Left lung (tissue), 10 donors: ENCODE results near the gene NEK8. TPM values are rescaled to one million over a fixed set of nuclear protein-coding genes. Genes with fewer than 3 reads are reported as not detected.

Experiments used
- ATAC-seq: fragments of 200-7000 bp; cut with Tn5 transposase; one replicate; pipeline ENCODE4 v1.9.1; 2020; ENCODE audit warnings: moderate library complexity
- DNase-seq, 4 donors: peaks; one replicate each; pipeline ENCODE4 v3.0.0-alpha.2; 2013 to 2020
- H3K27ac ChIP-seq, 2 donors: fragments of 200-600 bp; sonication (generic) in 1 of 2; one replicate each; pipeline versions ENCODE4 v1.5.0 to v1.8.0; 2020 to 2021
- H3K27me3 ChIP-seq, 2 donors: fragments of 200-600 bp; sonication (generic) in 1 of 2; one replicate each; pipeline versions ENCODE4 v1.5.0 to v1.8.0; 2020 to 2021
- H3K36me3 ChIP-seq, 2 donors: fragments of 200-600 bp; sonication (generic) in 1 of 2; one replicate each; pipeline versions ENCODE4 v1.5.0 to v1.8.0; 2020 to 2021
- H3K4me1 ChIP-seq, 2 donors: fragments of 200-600 bp; one replicate each; pipeline ENCODE4 v1.8.0; 2021
- H3K4me3 ChIP-seq, 2 donors: fragments of 200-600 bp; sonication (generic) in 1 of 2; one replicate each; pipeline versions ENCODE4 v1.5.0 to v1.8.0; 2020 to 2021; ENCODE audit warnings: mild to moderate bottlenecking in 1 of 2
- H3K9me3 ChIP-seq, 2 donors: fragments of 200-600 bp; sonication (generic) in 1 of 2; one replicate each; pipeline versions ENCODE4 v1.5.0 to v1.8.0; 2020 to 2021
- intact Hi-C, 2 donors: fragments of 100-400 bp; cut with DNase I; formaldehyde crosslinking; loops; one replicate each; pipeline versions ENCODE4 v1.11.2 to v1.14.2; 2022
- polyA plus RNA-seq, 6 donors: library from polyadenylated mRNA; unstranded; fragments of 120-200 nt; gene quantifications; one replicate each; pipeline ENCODE4 v1.2.1, GENCODE V29; 2013; ENCODE audit not compliant: insufficient read length in 6 of 6
- total RNA-seq, 2 donors: library from RNA; stranded (reverse); fragmentation: NEBNext Ultra II Directional; extraction: Animal tissue kit (Norgen Biotek cat#: 25700); gene quantifications; one replicate each; pipeline ENCODE4 v1.2.1, GENCODE V29; 2021
- TF ChIP-seq, protein P1 (sequence below), 2 donors: fragments of 200-600 bp; sonication (generic) in 1 of 2; IDR thresholded peaks; one replicate each; pipeline versions ENCODE4 v1.5.0 to v1.8.0; 2021; ENCODE audit warnings: antibody characterized with exemption in 2 of 2
- donor health status: DM: no; HTN: yes; CAD: no.
- donor health status: DM: no; HTN: no; CAD: no.

The NEK8 gene
- total and polyA plus RNA-seq, 8 donors, result 5.6 to 8.1 (median 7.2) TPM

- Histone ChIP-seq H3K4me1 (peaks cover 35 to 50% of the 10 kb centered on the region in 2 donors), H3K4me3 (no peak overlapping the region), H3K9me3 (no peaks in the 10 kb centered on the region), H3K36me3 (peaks cover 0 to 38% of the 10 kb centered on the region in 2 donors), H3K27ac (no peak overlapping the region), H3K27me3 (peaks cover 0 to 9% of the 10 kb centered on the region in 2 donors)
- TF ChIP-seq, protein P1, sequence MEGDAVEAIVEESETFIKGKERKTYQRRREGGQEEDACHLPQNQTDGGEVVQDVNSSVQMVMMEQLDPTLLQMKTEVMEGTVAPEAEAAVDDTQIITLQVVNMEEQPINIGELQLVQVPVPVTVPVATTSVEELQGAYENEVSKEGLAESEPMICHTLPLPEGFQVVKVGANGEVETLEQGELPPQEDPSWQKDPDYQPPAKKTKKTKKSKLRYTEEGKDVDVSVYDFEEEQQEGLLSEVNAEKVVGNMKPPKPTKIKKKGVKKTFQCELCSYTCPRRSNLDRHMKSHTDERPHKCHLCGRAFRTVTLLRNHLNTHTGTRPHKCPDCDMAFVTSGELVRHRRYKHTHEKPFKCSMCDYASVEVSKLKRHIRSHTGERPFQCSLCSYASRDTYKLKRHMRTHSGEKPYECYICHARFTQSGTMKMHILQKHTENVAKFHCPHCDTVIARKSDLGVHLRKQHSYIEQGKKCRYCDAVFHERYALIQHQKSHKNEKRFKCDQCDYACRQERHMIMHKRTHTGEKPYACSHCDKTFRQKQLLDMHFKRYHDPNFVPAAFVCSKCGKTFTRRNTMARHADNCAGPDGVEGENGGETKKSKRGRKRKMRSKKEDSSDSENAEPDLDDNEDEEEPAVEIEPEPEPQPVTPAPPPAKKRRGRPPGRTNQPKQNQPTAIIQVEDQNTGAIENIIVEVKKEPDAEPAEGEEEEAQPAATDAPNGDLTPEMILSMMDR (IDR thresholded peaks at IDR 0.05), result peak; percentile 99 to 100
- peak; percentile 71 for ATAC-seq
- intact Hi-C loops, result no loop called here
- peak; percentile 84 to 95 (median 92) for DNase-seq
Measured at GRCh38 chr17:28750178-28751047, 21.8 kb downstream of the NEK8 start.

- Histone ChIP-seq H3K27me3 (no peaks in the 10 kb centered on the region), H3K27ac (no peak overlapping the region), H3K4me1 (peaks cover 24 to 37% of the 10 kb centered on the region in 2 donors), H3K36me3 (peaks cover 0 to 40% of the 10 kb centered on the region in 2 donors), H3K4me3 (no peak overlapping the region), H3K9me3 (no peaks in the 10 kb centered on the region)
- DNase-seq (no peak), ATAC-seq (no peak)
- intact Hi-C loops, result no loop called here
- TF ChIP-seq, protein P1 (IDR thresholded peaks at IDR 0.05), result no peak
Measured at GRCh38 chr17:28751600-28752366, 23.2 kb downstream of the NEK8 start.

GRCh38 chr17:28755486-28755885 is 26.9 kb downstream of the NEK8 start:
- no peak for ATAC-seq
- no peaks in the 10 kb centered on the region for H3K9me3 ChIP-seq

GRCh38 chr17:28756049-28756804 is 27.6 kb downstream of the NEK8 start:
- H3K4me3 ChIP-seq, result no peak overlapping the region
- ATAC-seq (no peak), DNase-seq (no peak)
- TF ChIP-seq, protein P1 (IDR thresholded peaks at IDR 0.05), result no peak
- H3K9me3 ChIP-seq, result no peaks in the 10 kb centered on the region
- H3K27ac ChIP-seq, result no peak overlapping the region
- peaks cover 0 to 13% of the 10 kb centered on the region in 2 donors for H3K4me1 ChIP-seq
- intact Hi-C loops, result no loop called here
- H3K36me3 ChIP-seq, result peaks cover 0 to 39% of the 10 kb centered on the region in 2 donors
- no peaks in the 10 kb centered on the region for H3K27me3 ChIP-seq

More at GRCh38 chr17:28755486-28755885, 26.9 kb downstream of the NEK8 start:
- DNase-seq, result no peak
- Histone ChIP-seq H3K4me3 (no peak overlapping the region), H3K36me3 (peaks cover 0 to 45% of the 10 kb centered on the region in 2 donors), H3K27ac (no peak overlapping the region), H3K27me3 (no peaks in the 10 kb centered on the region), H3K4me1 (peaks cover 0 to 7% of the 10 kb centered on the region in 2 donors)
- intact Hi-C loops, result no loop called here
- TF ChIP-seq, protein P1 (IDR thresholded peaks at IDR 0.05), result no peak
